Activated CD8-positive, alpha-beta T cell treated with anti-CD3 and anti-CD28 coated beads, Interleukin-2, amount 10 ng/mL, durations not matched to agents 7 days and 5 days (primary cell): ENCODE data around the gene TXK. TPM values are rescaled to one million over a fixed set of nuclear protein-coding genes. Genes with fewer than 3 reads are reported as not detected.

Experiments used
- ATAC-seq: fragments of 150-1000 bp; cut with Tn5 transposase; one replicate; pipeline ENCODE4 v1.10.0; 2021; ENCODE audit warnings: moderate library complexity
- CTCF ChIA-PET: fragments of 350-600 bp; sonication (Branson Sonifier 250); formaldehyde crosslinking; loops from one replicate; lab custom pipeline; 2021; ENCODE audit warnings: antibody characterized with exemption; lab: Charles Lee
- POLR2A ChIA-PET: fragments of 350-600 bp; sonication (Branson Sonifier 250); formaldehyde crosslinking; loops from one replicate; lab custom pipeline; 2021; ENCODE audit warnings: antibody characterized with exemption; lab: Charles Lee
- DNase-seq: peaks from one replicate; pipeline ENCODE4 v3.0.0-alpha.2; 2020
- H3K27ac Mint-ChIP-seq: one replicate; pipeline ENCODE4 v1.8.0; 2021; ENCODE audit warnings: mild to moderate bottlenecking, mixed read lengths
- H3K27me3 Mint-ChIP-seq: one replicate; pipeline ENCODE4 v1.8.0; 2021; ENCODE audit warnings: low read depth, mixed read lengths
- H3K36me3 Mint-ChIP-seq: one replicate; pipeline ENCODE4 v1.8.0; 2021; ENCODE audit warnings: low read depth, mixed read lengths
- H3K4me1 Mint-ChIP-seq: one replicate; pipeline ENCODE4 v1.8.0; 2021; ENCODE audit warnings: low read depth, mixed read lengths
- H3K4me3 Mint-ChIP-seq: one replicate; pipeline ENCODE4 v1.8.0; 2021; ENCODE audit warnings: mild to moderate bottlenecking, mixed read lengths
- H3K9me3 Mint-ChIP-seq: one replicate; pipeline ENCODE4 v1.8.0; 2022; ENCODE audit warnings: mixed read lengths; ENCODE audit not compliant: insufficient read depth
- total RNA-seq, 2 experiments: library from RNA; stranded (reverse); gene quantifications; one replicate each; pipeline ENCODE4 v1.2.3, GENCODE V29; 2021

TXK gene
- total RNA-seq, 2 experiments from 2014 or later, result 60.6 to 63.6 TPM

- Mint-ChIP-seq H3K4me1 (peaks cover 24% of the 10 kb centered on the region), H3K27ac (no peak overlapping the region), H3K4me3 (no peak overlapping the region), H3K27me3 (no peaks in the 10 kb centered on the region), H3K36me3 (peaks cover 51% of the 10 kb centered on the region), H3K9me3 (no peaks in the 10 kb centered on the region)
- ChIA-PET CTCF (interaction anchor here (1.6 to 1.8 kb wide), 2 partner anchors 18 to 24 kb away, joined by 3 to 4 read pairs; no protein-coding TSS in a partner anchor), POLR2A (no interaction called here)
- ATAC-seq, result no peak
- no peak for DNase-seq
Observed at GRCh38 chr4:48105230-48105629, 28.8 kb downstream of the TXK start.

GRCh38 chr4:48103483-48104139 lies 30.4 kb downstream of the TXK start:
- Mint-ChIP-seq H3K36me3 (peaks cover 53% of the 10 kb centered on the region), H3K4me3 (no peak overlapping the region), H3K9me3 (no peaks in the 10 kb centered on the region), H3K27ac (peak overlapping the region; percentile 62), H3K27me3 (no peaks in the 10 kb centered on the region), H3K4me1 (peaks cover 23% of the 10 kb centered on the region)
- no peak for DNase-seq
- ChIA-PET CTCF (interaction anchor here (1.0 kb wide), 1 partner anchor 35 kb away, joined by 3 read pairs; no protein-coding TSS in a partner anchor), POLR2A (no interaction called here)
- ATAC-seq, result no peak

- no peak overlapping the region for H3K4me3 Mint-ChIP-seq
- peaks cover 21% of the 10 kb centered on the region for H3K4me1 Mint-ChIP-seq
- no peak overlapping the region for H3K27ac Mint-ChIP-seq
- no peaks in the 10 kb centered on the region for H3K9me3 Mint-ChIP-seq
- POLR2A ChIA-PET, result no interaction called here
- ATAC-seq (no peak), DNase-seq (no peak)
- CTCF ChIA-PET, result interaction anchor here (1.6 kb wide), 1 partner anchor 68 kb away, joined by 5 read pairs; no protein-coding TSS in a partner anchor
- peaks cover 57% of the 10 kb centered on the region for H3K36me3 Mint-ChIP-seq
- H3K27me3 Mint-ChIP-seq, result no peaks in the 10 kb centered on the region
Observed at GRCh38 chr4:48102303-48102702, 31.7 kb downstream of the TXK start.

- Mint-ChIP-seq H3K27me3 (no peaks in the 10 kb centered on the region), H3K4me1 (peaks cover 16% of the 10 kb centered on the region), H3K4me3 (no peak overlapping the region), H3K27ac (no peak overlapping the region), H3K9me3 (no peaks in the 10 kb centered on the region), H3K36me3 (peaks cover 56% of the 10 kb centered on the region)
- ATAC-seq, result no peak
- CTCF ChIA-PET, result no interaction called here
- DNase-seq, result no peak
- POLR2A ChIA-PET, result no interaction called here
Observed at GRCh38 chr4:48100256-48100655, 33.8 kb downstream of the TXK start.

GRCh38 chr4:48095441-48095840 lies 38.6 kb downstream of the TXK start:
- Mint-ChIP-seq H3K36me3 (peaks cover 35% of the 10 kb centered on the region), H3K4me3 (no peak overlapping the region), H3K27me3 (no peaks in the 10 kb centered on the region), H3K9me3 (no peaks in the 10 kb centered on the region), H3K27ac (no peak overlapping the region), H3K4me1 (peaks cover 7% of the 10 kb centered on the region)
- ChIA-PET CTCF (interaction anchor here (1.1 to 3.0 kb wide), 4 partner anchors 8 to 42 kb away, joined by 4 to 12 read pairs (median 5); no protein-coding TSS in a partner anchor), POLR2A (no interaction called here)
- DNase-seq (no peak), ATAC-seq (no peak)

- no peak for ATAC-seq
- no peak overlapping the region for H3K27ac Mint-ChIP-seq
- ChIA-PET POLR2A (interaction anchor here (0.6 kb wide), 1 partner anchor 21 kb away, joined by 3 read pairs; no protein-coding TSS in a partner anchor), CTCF (interaction anchor here (1.3 to 3.0 kb wide), 2 partner anchors 16 to 24 kb away, joined by 3 to 12 read pairs; no protein-coding TSS in a partner anchor)
- no peak overlapping the region for H3K4me3 Mint-ChIP-seq
- no peaks in the 10 kb centered on the region for H3K9me3 Mint-ChIP-seq
- no peak for DNase-seq
- no peaks in the 10 kb centered on the region for H3K4me1 Mint-ChIP-seq
- no peaks in the 10 kb centered on the region for H3K27me3 Mint-ChIP-seq
- H3K36me3 Mint-ChIP-seq, result peaks cover 31% of the 10 kb centered on the region
Observed at GRCh38 chr4:48093991-48094416, 40.0 kb downstream of the TXK start.

GRCh38 chr4:48090621-48091020 lies 43.4 kb downstream of the TXK start:
- Mint-ChIP-seq H3K4me1 (no peaks in the 10 kb centered on the region), H3K4me3 (no peak overlapping the region), H3K36me3 (peaks cover 36% of the 10 kb centered on the region), H3K27me3 (no peaks in the 10 kb centered on the region), H3K9me3 (no peaks in the 10 kb centered on the region), H3K27ac (no peak overlapping the region)
- ATAC-seq (no peak), DNase-seq (no peak)
- CTCF ChIA-PET, result interaction anchor here (0.7 to 3.5 kb wide), 6 partner anchors 18 to 422 kb away, joined by 3 to 11 read pairs (median 4); no protein-coding TSS in a partner anchor
- POLR2A ChIA-PET, result no interaction called here

- Mint-ChIP-seq H3K4me1 (peaks cover 3% of the 10 kb centered on the region), H3K27me3 (no peaks in the 10 kb centered on the region), H3K27ac (no peak overlapping the region), H3K36me3 (peaks cover 66% of the 10 kb centered on the region), H3K4me3 (no peak overlapping the region), H3K9me3 (no peaks in the 10 kb centered on the region)
- DNase-seq, result no peak
- CTCF ChIA-PET, result interaction anchor here (0.8 to 5.2 kb wide), 8 partner anchors 19 to 253 kb away, joined by 3 to 45 read pairs (median 4); no protein-coding TSS in a partner anchor
- POLR2A ChIA-PET, result no interaction called here
- no peak for ATAC-seq
Observed at GRCh38 chr4:48085821-48086589, 48.0 kb downstream of the TXK start.

GRCh38 chr4:48082956-48083355 lies 51.1 kb downstream of the TXK start:
- Mint-ChIP-seq H3K36me3 (peaks cover 78% of the 10 kb centered on the region), H3K4me3 (no peak overlapping the region)
- DNase-seq, result no peak

GRCh38 chr4:48081196-48081595 lies 52.9 kb downstream of the TXK start:
- Mint-ChIP-seq H3K36me3 (peaks cover 80% of the 10 kb centered on the region), H3K9me3 (no peaks in the 10 kb centered on the region), H3K4me1 (peaks cover 14% of the 10 kb centered on the region), H3K27me3 (no peaks in the 10 kb centered on the region), H3K4me3 (no peak overlapping the region), H3K27ac (no peak overlapping the region)
- CTCF ChIA-PET, result no interaction called here
- POLR2A ChIA-PET, result no interaction called here
- ATAC-seq, result no peak
- no peak for DNase-seq

More at GRCh38 chr4:48082956-48083355, 51.1 kb downstream of the TXK start:
- ATAC-seq, result no peak
- H3K9me3 Mint-ChIP-seq, result no peaks in the 10 kb centered on the region
- peaks cover 14% of the 10 kb centered on the region for H3K4me1 Mint-ChIP-seq
- H3K27ac Mint-ChIP-seq, result no peak overlapping the region
- H3K27me3 Mint-ChIP-seq, result no peaks in the 10 kb centered on the region
- POLR2A ChIA-PET, result interaction anchor here (0.6 kb wide), 1 partner anchor 26 kb away, joined by 3 read pairs; no protein-coding TSS in a partner anchor
- CTCF ChIA-PET, result interaction anchor here (1.0 to 5.2 kb wide), 4 partner anchors 13 to 149 kb away, joined by 3 to 45 read pairs (median 4); no protein-coding TSS in a partner anchor

- H3K4me3 Mint-ChIP-seq, result no peak overlapping the region
- no peak for DNase-seq
- H3K27me3 Mint-ChIP-seq, result no peaks in the 10 kb centered on the region
- CTCF ChIA-PET, result no interaction called here
- H3K9me3 Mint-ChIP-seq, result no peaks in the 10 kb centered on the region
- ATAC-seq, result no peak
- no peak overlapping the region for H3K27ac Mint-ChIP-seq
- peaks cover 14% of the 10 kb centered on the region for H3K4me1 Mint-ChIP-seq
- POLR2A ChIA-PET, result no interaction called here
- H3K36me3 Mint-ChIP-seq, result peaks cover 76% of the 10 kb centered on the region
Observed at GRCh38 chr4:48079972-48080391, 54.1 kb downstream of the TXK start.
